K562 (cell line): ENCODE data around the gene ERVH48-1. TPM values are rescaled to one million over a fixed set of nuclear protein-coding genes. Genes with fewer than 3 reads are reported as not detected.
A peak's percentile ranks its signal among the peaks of the same experiment; 100 is the strongest.

ENCODE experiments used
- BRD4 ChIP-seq: fragments of 200-600 bp; sonication (generic); IDR thresholded peaks from 2 replicates; pipeline ENCODE4 v1.6.1; 2017; ENCODE audit warnings: inconsistent platforms
- CHCHD3 ChIP-seq: fragments of 250-450 bp; sonication (Bioruptor Pico); IDR thresholded peaks from 2 replicates; pipeline ENCODE4 v2.1.2; 2022; ENCODE audit warnings: mild to moderate bottlenecking
- E2F5 ChIP-seq: sonication (generic); formaldehyde crosslinking; IDR thresholded peaks from 2 replicates; pipeline ENCODE4 v1.8.0; 2022; ENCODE audit warnings: mild to moderate bottlenecking, missing genetic modification reagents
- ERF ChIP-seq: fragments of 450-650 bp; formaldehyde crosslinking; IDR thresholded peaks from 2 replicates; pipeline ENCODE4 v1.4.0; 2020; ENCODE audit warnings: mild to moderate bottlenecking, mixed read lengths
- KLF1 ChIP-seq: fragments of 450-650 bp; IDR thresholded peaks from 2 replicates; pipeline ENCODE4 v1.6.1; 2016; ENCODE audit warnings: missing genetic modification characterization, missing compliant biosample characterization
- MCM3 ChIP-seq: fragments of 450-650 bp; IDR thresholded peaks from 2 replicates; pipeline ENCODE4 v1.6.1; 2016
- NCOA1 ChIP-seq: fragments of 450-650 bp; IDR thresholded peaks from 2 replicates; pipeline ENCODE4 v1.6.1; 2016; ENCODE audit warnings: low read depth
- NR2C2 ChIP-seq, 2 experiments: fragments of 200-800 bp in 1 of 2; sonication (Bioruptor generic) in 1 of 2; sonication (generic) in 1 of 2; formaldehyde crosslinking in 1 of 2; IDR thresholded peaks; 2 replicates each; pipeline versions ENCODE4 v1.6.1 to v1.8.0; 2016 to 2022; ENCODE audit warnings: mild to moderate bottlenecking in 1 of 2, missing compliant biosample characterization in 1 of 2, missing genetic modification characterization in 1 of 2, missing genetic modification reagents in 1 of 2
- PHB ChIP-seq: fragments of 250-450 bp; sonication (Bioruptor Pico); IDR thresholded peaks from 2 replicates; pipeline ENCODE4 v1.5.0; 2021
- POU5F1 ChIP-seq: fragments of 150-350 bp; IDR thresholded peaks from 2 replicates; pipeline ENCODE4 v1.6.1; 2014; ENCODE audit warnings: borderline replicate concordance, low read length, low read depth, mild to moderate bottlenecking; ENCODE audit not compliant: partially characterized antibody
- PRPF4 ChIP-seq: fragments of 200-400 bp; formaldehyde crosslinking; IDR thresholded peaks from one replicate; pipeline ENCODE4 v1.6.1; 2017; ENCODE audit warnings: low read length, low read depth, mild to moderate bottlenecking; ENCODE audit not compliant: insufficient read depth, poor library complexity, severe bottlenecking
- RAD21 ChIP-seq, 2 experiments: fragments of 250-450 bp in 1 of 2; fragments of 450-650 bp in 1 of 2; sonication (Bioruptor Pico) in 1 of 2; formaldehyde crosslinking in 1 of 2; IDR thresholded peaks in 1 of 2; conservative IDR thresholded peaks in 1 of 2; 2 replicates each; pipeline versions ENCODE4 v1.4.0 to v1.8.0; 2020 to 2022; ENCODE audit warnings: mild to moderate bottlenecking in 2 of 2, moderate library complexity in 1 of 2
- TSHZ1 ChIP-seq: fragments of 250-450 bp; sonication (Bioruptor Pico); IDR thresholded peaks from 2 replicates; pipeline ENCODE4 v1.4.0; 2020; ENCODE audit warnings: mild to moderate bottlenecking, moderate library complexity
- ZNF12 ChIP-seq: sonication (generic); formaldehyde crosslinking; IDR thresholded peaks from 2 replicates; pipeline ENCODE4 v1.4.0; 2020; ENCODE audit warnings: mild to moderate bottlenecking, missing genetic modification reagents
- ZNF263 ChIP-seq: sonication (generic); formaldehyde crosslinking; IDR thresholded peaks from 2 replicates; pipeline ENCODE4 v1.8.0; 2022; ENCODE audit warnings: mild to moderate bottlenecking, missing genetic modification reagents, borderline replicate concordance
- polyA plus RNA-seq, 8 experiments: library from polyadenylated mRNA; depleted of rRNA in 4 of 8; stranded (reverse) in 5 of 8; unstranded in 3 of 8; fragments of >200 nt; fragmentation: Nextera tagmentation in 2 of 8; fragmentation: Illumina TruSeq in 1 of 8; extraction: Ambion mirVana in 2 of 8; extraction: Trizol in 1 of 8; gene quantifications; 2 replicates each; pipeline versions ENCODE4 v1.2.1 to v1.2.3, GENCODE V29; 2011 to 2014; ENCODE audit warnings: inconsistent platforms in 1 of 8, missing spikeins in 1 of 8
- total RNA-seq, 7 experiments: library from RNA; depleted of rRNA in 6 of 7; stranded (reverse); fragments of >200 nt in 6 of 7; fragmentation: Illumina TruSeq in 2 of 7; extraction: Trizol in 2 of 7; gene quantifications; 2 replicates each; pipeline versions ENCODE4 v1.2.1 to v1.2.3, GENCODE V29; 2011 to 2021; ENCODE audit warnings: low replicate concordance in 1 of 7
- TF ChIP-seq, protein P1 (sequence below), 3 experiments: IDR thresholded peaks in 2 of 3; conservative IDR thresholded peaks in 1 of 3; 2 replicates each; pipeline ENCODE4 v1.5.1; 2011 to 2012; ENCODE audit warnings: low read length in 3 of 3, mild to moderate bottlenecking in 3 of 3, control low read depth in 2 of 3, improper control_type of control experiment in 1 of 3, inconsistent platforms in 1 of 3, low read depth in 1 of 3, mixed read lengths in 1 of 3, moderate library complexity in 1 of 3; ENCODE audit not compliant: insufficient read depth in 2 of 3
- TF ChIP-seq, protein P2 (sequence below): fragments of 250-450 bp; sonication (Bioruptor Pico); IDR thresholded peaks from 2 replicates; pipeline ENCODE4 v1.5.0; 2021
- TF ChIP-seq, protein P3 (sequence below): fragments of 250-450 bp; sonication (Bioruptor Pico); IDR thresholded peaks from 2 replicates; pipeline ENCODE4 v1.5.0; 2021

ERVH48-1 gene
- total and polyA plus RNA-seq, 9 of the 15 experiments (the other 6 are each of a cell fraction or from before 2014, with no cell fraction given), result 0.08 to 0.49 (median 0.16) TPM; not detected in 3

- TF ChIP-seq, protein P1, sequence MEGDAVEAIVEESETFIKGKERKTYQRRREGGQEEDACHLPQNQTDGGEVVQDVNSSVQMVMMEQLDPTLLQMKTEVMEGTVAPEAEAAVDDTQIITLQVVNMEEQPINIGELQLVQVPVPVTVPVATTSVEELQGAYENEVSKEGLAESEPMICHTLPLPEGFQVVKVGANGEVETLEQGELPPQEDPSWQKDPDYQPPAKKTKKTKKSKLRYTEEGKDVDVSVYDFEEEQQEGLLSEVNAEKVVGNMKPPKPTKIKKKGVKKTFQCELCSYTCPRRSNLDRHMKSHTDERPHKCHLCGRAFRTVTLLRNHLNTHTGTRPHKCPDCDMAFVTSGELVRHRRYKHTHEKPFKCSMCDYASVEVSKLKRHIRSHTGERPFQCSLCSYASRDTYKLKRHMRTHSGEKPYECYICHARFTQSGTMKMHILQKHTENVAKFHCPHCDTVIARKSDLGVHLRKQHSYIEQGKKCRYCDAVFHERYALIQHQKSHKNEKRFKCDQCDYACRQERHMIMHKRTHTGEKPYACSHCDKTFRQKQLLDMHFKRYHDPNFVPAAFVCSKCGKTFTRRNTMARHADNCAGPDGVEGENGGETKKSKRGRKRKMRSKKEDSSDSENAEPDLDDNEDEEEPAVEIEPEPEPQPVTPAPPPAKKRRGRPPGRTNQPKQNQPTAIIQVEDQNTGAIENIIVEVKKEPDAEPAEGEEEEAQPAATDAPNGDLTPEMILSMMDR (IDR thresholded peaks at IDR 0.05 in 2 of 3, conservative IDR thresholded peaks at IDR 0.05 in 1 of 3; ENCODE audit: insufficient read depth in 2 of 3, low read depth in 1 of 3, low read length in 3 of 3), result 0 out of 6 replicates have a peak, but pooled peaks of 1 of the 3 experiments have one; percentile 0
- TF ChIP-seq ERF (CRISPR knock-in tag) (peak; percentile 89; the same call in 1 of the 2 replicates), TSHZ1 (no peak), PRPF4 (no peak), PHB (CRISPR knock-in tag) (no peak), BRD4 (no peak), ZNF263 (CRISPR knock-in tag) (peak; percentile 44; the same call in 1 of the 2 replicates), KLF1 (tag) (no peak), NCOA1 (no peak), E2F5 (CRISPR knock-in tag) (peak; percentile 52; the same call in 1 of the 2 replicates), POU5F1 (no peak), ZNF12 (CRISPR knock-in tag) (peak; percentile 53; the same call in 1 of the 2 replicates), NR2C2 (CRISPR knock-in tag; IDR thresholded peaks at IDR 0.05) (0 out of 2 replicates have a peak, but pooled peaks have one; percentile 41), NR2C2 (tag; IDR thresholded peaks at IDR 0.05) (no peak), MCM3 (no peak), CHCHD3 (no peak), RAD21 (CRISPR knock-in tag; conservative IDR thresholded peaks at IDR 0.05 in 1 of 2, IDR thresholded peaks at IDR 0.05 in 1 of 2) (no peak)
- TF ChIP-seq, protein P2, sequence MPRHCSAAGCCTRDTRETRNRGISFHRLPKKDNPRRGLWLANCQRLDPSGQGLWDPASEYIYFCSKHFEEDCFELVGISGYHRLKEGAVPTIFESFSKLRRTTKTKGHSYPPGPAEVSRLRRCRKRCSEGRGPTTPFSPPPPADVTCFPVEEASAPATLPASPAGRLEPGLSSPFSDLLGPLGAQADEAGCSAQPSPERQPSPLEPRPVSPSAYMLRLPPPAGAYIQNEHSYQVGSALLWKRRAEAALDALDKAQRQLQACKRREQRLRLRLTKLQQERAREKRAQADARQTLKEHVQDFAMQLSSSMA, result 0 out of 2 replicates have a peak, but pooled peaks have one; percentile 51
- TF ChIP-seq, protein P3, sequence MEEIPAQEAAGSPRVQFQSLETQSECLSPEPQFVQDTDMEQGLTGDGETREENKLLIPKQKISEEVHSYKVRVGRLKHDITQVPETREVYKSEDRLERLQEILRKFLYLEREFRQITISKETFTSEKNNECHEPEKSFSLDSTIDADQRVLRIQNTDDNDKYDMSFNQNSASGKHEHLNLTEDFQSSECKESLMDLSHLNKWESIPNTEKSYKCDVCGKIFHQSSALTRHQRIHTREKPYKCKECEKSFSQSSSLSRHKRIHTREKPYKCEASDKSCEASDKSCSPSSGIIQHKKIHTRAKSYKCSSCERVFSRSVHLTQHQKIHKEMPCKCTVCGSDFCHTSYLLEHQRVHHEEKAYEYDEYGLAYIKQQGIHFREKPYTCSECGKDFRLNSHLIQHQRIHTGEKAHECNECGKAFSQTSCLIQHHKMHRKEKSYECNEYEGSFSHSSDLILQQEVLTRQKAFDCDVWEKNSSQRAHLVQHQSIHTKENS (CRISPR knock-in tag), result no peak
Observed at GRCh38 chr21:42973309-42973990, 48.0 kb upstream of the ERVH48-1 start (continued).
